ENCODE results near the gene SGMS1. TPM values are rescaled to one million over a fixed set of nuclear protein-coding genes. Genes with fewer than 3 reads are reported as not detected.
"Not testable (repeated sequence)": the region's sequence is repeated elsewhere in the genome, so short reads cannot be mapped to it uniquely, and the experiment has no call there.

SGMS1 gene
- total and polyA plus RNA-seq, 8 donors = 47.0 to 58.1 (median 54.0) TPM

DNA sequence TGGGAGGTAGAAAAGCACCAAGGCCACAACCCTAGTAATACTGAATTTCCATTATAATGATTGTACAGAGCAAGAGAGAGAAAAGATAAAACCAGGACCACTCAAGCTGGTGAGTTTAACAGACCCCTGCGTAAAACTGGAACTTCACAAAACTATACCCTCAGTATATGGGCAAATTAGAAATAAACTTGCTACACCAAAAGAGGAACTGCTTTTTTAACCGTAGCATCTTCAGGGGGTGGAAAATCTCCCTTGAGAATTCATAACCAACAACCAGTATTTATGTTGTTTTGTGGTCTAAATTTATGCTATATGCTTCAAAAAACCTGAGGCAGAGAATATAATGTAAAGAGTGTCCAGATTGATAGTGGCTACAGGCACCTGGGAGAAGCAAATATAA is 171.2 kb downstream of the SGMS1 start:
- Histone ChIP-seq H3K4me3 (no peak overlapping the region), H3K27me3 (no peaks in the 10 kb centered on the region), H3K4me1 (no peaks in the 10 kb centered on the region), H3K27ac (no peak overlapping the region), H3K36me3 (no peaks in the 10 kb centered on the region), H3K9me3 (no peaks in the 10 kb centered on the region)
- DNase-seq (no peak), ATAC-seq (no peak)
- intact Hi-C loops (cut with DNase I) = no loop called here
- TF ChIP-seq CTCF (IDR thresholded peaks at IDR 0.05) = no peak

DNA sequence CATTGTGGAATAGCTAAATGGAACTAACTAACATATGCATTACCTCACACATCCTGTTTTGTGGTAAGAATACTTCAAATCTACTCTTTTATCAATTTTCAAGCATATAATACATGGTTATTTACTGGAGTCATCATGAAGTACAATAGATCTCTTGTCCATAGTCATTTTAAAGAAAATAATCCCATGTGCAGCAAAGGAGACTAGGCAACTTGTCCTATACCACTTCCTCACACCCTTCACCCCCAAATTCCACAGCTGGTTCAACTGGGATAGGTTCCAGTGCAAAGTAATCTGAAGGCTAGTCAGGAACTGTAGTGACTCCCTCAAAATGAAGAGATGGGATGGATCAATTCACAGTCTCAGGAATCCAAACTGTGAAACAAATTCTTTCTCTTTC is 176.1 kb downstream of the SGMS1 start:
- no peak for DNase-seq
- Histone ChIP-seq H3K4me3 (no peak overlapping the region), H3K4me1 (no peaks in the 10 kb centered on the region), H3K9me3 (peaks cover 0 to 3% of the 10 kb centered on the region in 2 donors), H3K27me3 (no peaks in the 10 kb centered on the region), H3K36me3 (no peaks in the 10 kb centered on the region), H3K27ac (no peak overlapping the region)
- no peak for ATAC-seq
- intact Hi-C loops (cut with DNase I) = no loop called here
- no peak for TF ChIP-seq CTCF (IDR thresholded peaks at IDR 0.05)

DNA sequence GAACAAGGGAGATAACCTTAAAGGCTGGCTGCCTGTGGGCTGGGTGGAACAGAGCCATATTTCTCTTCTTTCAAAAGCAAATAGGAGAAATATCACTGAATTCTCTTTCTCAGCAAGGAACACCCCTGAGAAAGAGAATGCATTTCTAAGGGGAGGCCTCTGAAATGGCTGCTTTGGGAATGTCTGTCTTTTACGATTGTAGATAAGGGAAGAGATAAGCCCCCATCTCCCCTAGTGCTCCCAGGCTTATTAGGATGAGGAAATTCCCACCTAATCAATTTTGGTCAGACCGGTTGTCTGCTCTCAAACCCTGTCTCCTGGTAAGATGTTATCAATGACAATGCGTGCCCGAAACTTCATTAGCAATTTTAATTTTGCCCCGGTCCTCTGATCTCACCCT is 178.0 kb downstream of the SGMS1 start:
- H3K27ac ChIP-seq; H3K27me3 ChIP-seq; H3K4me1 ChIP-seq; H3K9me3 ChIP-seq; H3K36me3 ChIP-seq; DNase-seq; ATAC-seq; intact Hi-C loops (cut with DNase I); H3K4me3 ChIP-seq: not testable (repeated sequence)

GRCh38 chr10:50440489-50440888 is 183.3 kb downstream of the SGMS1 start:
- peaks cover 0 to 17% of the 10 kb centered on the region in 2 donors for H3K4me1 ChIP-seq
- DNase-seq = no peak
- no peak overlapping the region for H3K4me3 ChIP-seq
- intact Hi-C loops (cut with DNase I) = no loop called here
- no peaks in the 10 kb centered on the region for H3K36me3 ChIP-seq
- no peaks in the 10 kb centered on the region for H3K9me3 ChIP-seq
- ATAC-seq = no peak
- no peak for TF ChIP-seq CTCF (IDR thresholded peaks at IDR 0.05)
- no peaks in the 10 kb centered on the region for H3K27me3 ChIP-seq
- H3K27ac ChIP-seq = no peak overlapping the region

DNA sequence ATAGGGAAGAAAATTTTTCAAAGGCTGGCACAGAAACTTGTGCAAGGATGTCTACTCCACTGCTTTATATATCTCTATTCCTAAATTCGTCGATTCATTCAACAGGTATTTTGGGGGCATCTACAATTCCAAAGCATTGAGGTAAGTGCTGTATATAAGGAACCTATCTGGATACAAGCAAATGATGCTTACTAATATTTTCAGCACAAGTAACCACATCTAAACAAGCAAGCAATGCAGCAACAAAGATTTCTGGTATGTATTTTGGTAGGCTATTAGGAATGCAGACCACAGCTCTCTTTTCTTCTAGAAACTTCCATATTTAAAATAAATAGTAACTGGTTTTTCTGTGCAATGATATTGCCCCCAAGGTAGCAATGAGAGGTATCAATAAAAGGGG is 183.9 kb downstream of the SGMS1 start:
- H3K4me3 ChIP-seq = no peak overlapping the region
- H3K27ac ChIP-seq = no peak overlapping the region
- no peak for DNase-seq
- no peaks in the 10 kb centered on the region for H3K36me3 ChIP-seq
- H3K4me1 ChIP-seq = peaks cover 0 to 17% of the 10 kb centered on the region in 2 donors
- no peak for ATAC-seq
- no peaks in the 10 kb centered on the region for H3K9me3 ChIP-seq
- no peaks in the 10 kb centered on the region for H3K27me3 ChIP-seq
- no peak for TF ChIP-seq CTCF (IDR thresholded peaks at IDR 0.05)
- intact Hi-C loops (cut with DNase I) = no loop called here

DNA sequence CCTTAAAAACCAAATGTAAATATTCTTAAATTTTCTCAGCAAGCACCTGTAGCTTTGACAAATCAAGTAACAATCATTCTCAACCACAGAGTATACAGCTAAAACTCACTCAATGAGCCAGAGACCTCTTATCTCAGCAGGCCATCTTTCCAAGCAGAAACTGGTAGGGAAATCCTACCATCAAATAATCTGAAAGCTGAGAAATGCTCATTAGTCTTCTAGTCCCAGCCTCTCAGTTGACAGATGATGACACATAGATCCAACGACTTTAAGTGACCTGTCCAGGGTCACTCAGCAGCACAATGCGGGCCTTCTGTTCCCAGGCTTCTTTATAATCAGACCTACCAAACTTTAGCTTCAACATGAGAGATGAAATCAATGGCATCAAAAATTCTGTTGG is 184.6 kb downstream of the SGMS1 start:
- H3K36me3 ChIP-seq = no peaks in the 10 kb centered on the region
- DNase-seq (no peak), ATAC-seq (no peak)
- no peaks in the 10 kb centered on the region for H3K9me3 ChIP-seq
- no peak overlapping the region for H3K27ac ChIP-seq
- intact Hi-C loops (cut with DNase I) = no loop called here
- H3K4me1 ChIP-seq = peaks cover 0 to 17% of the 10 kb centered on the region in 2 donors
- TF ChIP-seq CTCF (IDR thresholded peaks at IDR 0.05) = no peak
- H3K4me3 ChIP-seq = no peak overlapping the region
- no peaks in the 10 kb centered on the region for H3K27me3 ChIP-seq
